Activated naive CD4-positive, alpha-beta T cell treated with anti-CD3 and anti-CD28 coated beads, Interleukin-2, amount 10 ng/mL, durations not matched to agents 7 days and 5 days (primary cell): ENCODE data around the gene PIBF1.
"Not testable (repeated sequence)": the region's sequence is repeated elsewhere in the genome, so short reads cannot be mapped to it uniquely, and the experiment has no call there.

Experiments used
- CTCF ChIA-PET: fragments of 350-600 bp; sonication (Branson Sonifier 250); formaldehyde crosslinking; loops from one replicate; lab custom pipeline; 2021; ENCODE audit warnings: antibody characterized with exemption; lab: Charles Lee
- DNase-seq: peaks from one replicate; pipeline ENCODE4 v3.0.0-alpha.2; 2020
- H3K27ac Mint-ChIP-seq: one replicate; pipeline ENCODE4 v1.8.0; 2021; ENCODE audit warnings: mild to moderate bottlenecking, moderate library complexity, mixed read lengths
- H3K27me3 Mint-ChIP-seq: one replicate; pipeline ENCODE4 v1.8.0; 2021; ENCODE audit warnings: mild to moderate bottlenecking, mixed read lengths
- H3K36me3 Mint-ChIP-seq: one replicate; pipeline ENCODE4 v1.8.0; 2021; ENCODE audit warnings: mixed read lengths
- H3K4me1 Mint-ChIP-seq: one replicate; pipeline ENCODE4 v1.8.0; 2021; ENCODE audit warnings: mixed read lengths
- H3K4me3 Mint-ChIP-seq: one replicate; pipeline ENCODE4 v1.8.0; 2021; ENCODE audit warnings: mild to moderate bottlenecking, moderate library complexity, mixed read lengths
- H3K9me3 Mint-ChIP-seq: one replicate; pipeline ENCODE4 v1.8.0; 2021; ENCODE audit warnings: mixed read lengths

Gene PIBF1

GRCh38 chr13:72781451-72782439 lies at the start of gene PIBF1, which contains the start of gene DIS3:
Gene PIBF1, plus strand, starts transcription at chr13:72782133. Its CDS starts 1,337 bp downstream, at chr13:72783470.
Gene DIS3, minus strand, starts transcription at chr13:72781900. Its CDS starts 68 bp downstream, at chr13:72781832.
- Mint-ChIP-seq H3K27ac (peak within 1 kb of the TSS; percentile 97), H3K4me1 (peaks cover 63% of the 10 kb centered on the region), H3K36me3 (peaks cover 41% of the 10 kb centered on the region), H3K9me3 (no peaks in the 10 kb centered on the region), H3K27me3 (no peaks in the 10 kb centered on the region), H3K4me3 (peak within 1 kb of the TSS; percentile 95)
- CTCF ChIA-PET = interaction anchor here (0.7 to 1.2 kb wide), 2 partner anchors 11 to 38 kb away, joined by 3 read pairs; no protein-coding TSS in a partner anchor
- peak; percentile 98 for DNase-seq

GRCh38 chr13:72737033-72737432 lies 44.9 kb upstream of the PIBF1 start:
- CTCF ChIA-PET = no interaction called here
- no peak for DNase-seq
- Mint-ChIP-seq H3K9me3 (no peaks in the 10 kb centered on the region), H3K27ac (no peak overlapping the region), H3K4me1 (peaks cover 14% of the 10 kb centered on the region), H3K36me3 (peaks cover 52% of the 10 kb centered on the region), H3K4me3 (no peak overlapping the region), H3K27me3 (no peaks in the 10 kb centered on the region)

- Mint-ChIP-seq H3K9me3 (no peaks in the 10 kb centered on the region), H3K4me1 (peaks cover 6% of the 10 kb centered on the region), H3K27me3 (no peaks in the 10 kb centered on the region), H3K4me3 (no peak overlapping the region), H3K27ac (no peak overlapping the region), H3K36me3 (peaks cover 47% of the 10 kb centered on the region)
- DNase-seq = no peak
- CTCF ChIA-PET = no interaction called here
These were observed 41.9 kb upstream of the PIBF1 start for GRCh38 chr13:72740015-72740414.

GRCh38 chr13:72745260-72745659 lies 36.7 kb upstream of the PIBF1 start:
- H3K4me3 Mint-ChIP-seq = no peak overlapping the region
- peaks cover 4% of the 10 kb centered on the region for H3K4me1 Mint-ChIP-seq
- no peaks in the 10 kb centered on the region for H3K27me3 Mint-ChIP-seq
- CTCF ChIA-PET = no interaction called here
- H3K36me3 Mint-ChIP-seq = peaks cover 53% of the 10 kb centered on the region
- no peak for DNase-seq
- H3K27ac Mint-ChIP-seq = peak overlapping the region; percentile 42
- no peaks in the 10 kb centered on the region for H3K9me3 Mint-ChIP-seq

GRCh38 chr13:72751220-72751619 lies 30.7 kb upstream of the PIBF1 start:
- CTCF ChIA-PET = no interaction called here
- H3K4me3 Mint-ChIP-seq = no peak overlapping the region

GRCh38 chr13:72754111-72754510 lies 27.8 kb upstream of the PIBF1 start:
- Mint-ChIP-seq H3K36me3 (peaks cover 57% of the 10 kb centered on the region), H3K4me3 (no peak overlapping the region), H3K27me3 (no peaks in the 10 kb centered on the region), H3K4me1 (peaks cover 2% of the 10 kb centered on the region), H3K9me3 (peaks cover 3% of the 10 kb centered on the region), H3K27ac (no peak overlapping the region)
- DNase-seq = no peak
- CTCF ChIA-PET = no interaction called here

More at GRCh38 chr13:72751220-72751619, 30.7 kb upstream of the PIBF1 start:
- Mint-ChIP-seq H3K9me3 (peaks cover 3% of the 10 kb centered on the region), H3K27ac (no peak overlapping the region), H3K4me1 (peaks cover 2% of the 10 kb centered on the region), H3K27me3 (no peaks in the 10 kb centered on the region), H3K36me3 (peaks cover 64% of the 10 kb centered on the region)
- no peak for DNase-seq

GRCh38 chr13:72757792-72758535 lies 24.0 kb upstream of the PIBF1 start:
- Mint-ChIP-seq H3K27ac (no peak overlapping the region), H3K4me1 (no peaks in the 10 kb centered on the region), H3K36me3 (peaks cover 48% of the 10 kb centered on the region), H3K27me3 (no peaks in the 10 kb centered on the region), H3K9me3 (no peaks in the 10 kb centered on the region), H3K4me3 (no peak overlapping the region)
- CTCF ChIA-PET = no interaction called here
- no peak for DNase-seq

GRCh38 chr13:72760189-72760588 lies 21.7 kb upstream of the PIBF1 start:
- no peaks in the 10 kb centered on the region for H3K4me1 Mint-ChIP-seq
- no peaks in the 10 kb centered on the region for H3K27me3 Mint-ChIP-seq
- H3K36me3 Mint-ChIP-seq = peaks cover 53% of the 10 kb centered on the region
- no peaks in the 10 kb centered on the region for H3K9me3 Mint-ChIP-seq
- no peak overlapping the region for H3K27ac Mint-ChIP-seq
- no peak overlapping the region for H3K4me3 Mint-ChIP-seq
- no peak for DNase-seq
- CTCF ChIA-PET = no interaction called here

- no peak for DNase-seq
- peaks cover 58% of the 10 kb centered on the region for H3K36me3 Mint-ChIP-seq
- no peak overlapping the region for H3K27ac Mint-ChIP-seq
- CTCF ChIA-PET = no interaction called here
- no peaks in the 10 kb centered on the region for H3K9me3 Mint-ChIP-seq
- no peaks in the 10 kb centered on the region for H3K27me3 Mint-ChIP-seq
- no peaks in the 10 kb centered on the region for H3K4me1 Mint-ChIP-seq
- H3K4me3 Mint-ChIP-seq = no peak overlapping the region
These were observed 18.5 kb upstream of the PIBF1 start for GRCh38 chr13:72763411-72763810.

- Mint-ChIP-seq H3K27me3 (no peaks in the 10 kb centered on the region), H3K4me1 (peaks cover 13% of the 10 kb centered on the region), H3K4me3 (no peak overlapping the region), H3K36me3 (peaks cover 51% of the 10 kb centered on the region), H3K27ac (no peak overlapping the region), H3K9me3 (no peaks in the 10 kb centered on the region)
- CTCF ChIA-PET = no interaction called here
- DNase-seq = no peak
These were observed 7.9 kb upstream of the PIBF1 start for GRCh38 chr13:72774019-72774418.

GRCh38 chr13:72782717-72783116 lies 784 bp downstream of the PIBF1 start:
- no peaks in the 10 kb centered on the region for H3K9me3 Mint-ChIP-seq
- peak overlapping the region; percentile 97 for H3K27ac Mint-ChIP-seq
- peaks cover 37% of the 10 kb centered on the region for H3K36me3 Mint-ChIP-seq
- DNase-seq = no peak
- peaks cover 59% of the 10 kb centered on the region for H3K4me1 Mint-ChIP-seq
- H3K27me3 Mint-ChIP-seq = no peaks in the 10 kb centered on the region
- peak overlapping the region; percentile 95 for H3K4me3 Mint-ChIP-seq
- CTCF ChIA-PET = no interaction called here

GRCh38 chr13:72784679-72785078 lies 2.7 kb downstream of the PIBF1 start:
- not testable (repeated sequence) for H3K4me3 Mint-ChIP-seq, H3K27me3 Mint-ChIP-seq, H3K9me3 Mint-ChIP-seq, H3K27ac Mint-ChIP-seq, DNase-seq
- peaks cover 45% of the 10 kb centered on the region for H3K4me1 Mint-ChIP-seq
- peaks cover 34% of the 10 kb centered on the region for H3K36me3 Mint-ChIP-seq
- CTCF ChIA-PET = interaction anchor here (1.1 kb wide), 1 partner anchor 23 kb away, joined by 5 read pairs; no protein-coding TSS in a partner anchor

GRCh38 chr13:72788831-72789230 lies 6.9 kb downstream of the PIBF1 start:
- CTCF ChIA-PET = interaction anchor here (1.1 kb wide), 1 partner anchor 11 kb away, joined by 3 read pairs; no protein-coding TSS in a partner anchor
- H3K4me1 Mint-ChIP-seq = peaks cover 23% of the 10 kb centered on the region
- H3K36me3 Mint-ChIP-seq = peaks cover 44% of the 10 kb centered on the region
- DNase-seq = no peak
- H3K27me3 Mint-ChIP-seq = no peaks in the 10 kb centered on the region
- peaks cover 3% of the 10 kb centered on the region for H3K9me3 Mint-ChIP-seq
- no peak overlapping the region for H3K4me3 Mint-ChIP-seq
- no peak overlapping the region for H3K27ac Mint-ChIP-seq

GRCh38 chr13:72792640-72793039 lies 10.7 kb downstream of the PIBF1 start:
- Mint-ChIP-seq H3K36me3 (peaks cover 51% of the 10 kb centered on the region), H3K27ac (no peak overlapping the region), H3K4me1 (peaks cover 2% of the 10 kb centered on the region), H3K9me3 (peaks cover 7% of the 10 kb centered on the region), H3K27me3 (no peaks in the 10 kb centered on the region), H3K4me3 (no peak overlapping the region)
- no peak for DNase-seq
- CTCF ChIA-PET = no interaction called here
